NT2/D1 (cell line): ENCODE measurements around the gene CTNNA2.

Source experiments
- YY1 ChIP-seq: IDR thresholded peaks from 2 replicates; pipeline ENCODE4 v1.6.1; 2011; ENCODE audit not compliant: insufficient read length, insufficient read depth
- ZNF274 ChIP-seq: IDR thresholded peaks from 2 replicates; pipeline ENCODE4 v1.6.1; 2011; ENCODE audit warnings: mild to moderate bottlenecking, low read depth, low read length

- no peak for TF ChIP-seq YY1
- no peak for TF ChIP-seq ZNF274
Measured at GRCh38 chr2:79966369-79966768, 453.5 kb downstream of the CTNNA2 start.
